ENCODE results near the gene KCNB1.

Gene KCNB1

DNA sequence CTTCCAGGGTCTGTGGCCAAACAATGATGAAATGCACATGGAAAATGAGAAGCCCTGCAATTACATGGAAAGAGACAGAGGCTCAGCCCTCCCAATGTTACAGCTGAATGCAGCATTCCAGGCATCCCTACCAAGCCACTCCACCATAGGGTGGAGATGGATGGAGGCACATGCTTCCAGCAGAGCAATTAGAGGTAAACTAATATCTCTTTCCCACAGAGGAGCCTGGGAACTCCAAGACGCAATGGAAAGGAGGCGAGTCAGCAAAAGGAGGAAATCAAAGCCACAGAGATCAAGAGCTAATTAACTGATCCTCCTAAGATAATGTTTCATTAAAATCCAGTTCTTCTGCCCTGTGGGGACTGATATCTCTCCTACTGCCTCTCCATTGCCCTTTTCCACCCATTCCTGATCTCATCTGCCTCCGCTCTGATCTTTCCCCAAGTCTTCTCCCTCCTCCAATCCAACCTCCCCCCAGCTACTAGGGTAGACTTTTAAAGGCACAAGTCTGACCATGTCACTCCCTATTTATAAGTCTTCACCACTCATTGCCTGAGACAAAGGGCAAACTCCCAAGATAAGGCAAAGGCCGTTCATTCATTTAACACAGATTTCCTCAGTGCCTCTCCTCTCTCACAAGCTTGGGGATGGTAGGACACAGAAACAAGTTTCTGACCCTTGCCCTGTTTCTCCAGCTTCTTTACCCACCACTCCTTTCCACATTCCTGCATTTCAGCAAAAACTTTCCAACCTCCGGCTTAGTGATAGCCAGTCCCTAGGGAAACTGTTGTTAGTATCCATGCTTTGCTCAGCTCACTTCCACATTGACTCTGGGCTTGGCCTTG is 14.3 kb upstream of the KCNB1 start:
- no peak for DNase-seq

DNA sequence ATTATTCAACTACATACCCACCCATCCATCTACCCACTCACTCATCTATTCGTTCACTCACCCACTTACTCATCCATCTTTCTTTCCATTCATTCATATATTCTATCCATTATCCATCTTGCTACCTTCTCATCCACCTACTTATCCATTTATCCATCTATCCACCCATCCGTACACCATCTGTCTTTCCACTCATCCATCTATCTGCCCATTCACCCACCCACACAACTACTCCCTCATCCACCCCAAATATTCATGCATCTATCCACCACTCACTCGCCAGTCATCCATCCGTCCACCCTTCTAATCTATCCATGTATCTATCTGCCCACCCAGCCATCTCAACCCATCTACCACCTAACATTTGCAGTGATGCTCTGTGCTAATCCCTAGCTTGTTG is 13.6 kb upstream of the KCNB1 start:
- no peak for DNase-seq

DNA sequence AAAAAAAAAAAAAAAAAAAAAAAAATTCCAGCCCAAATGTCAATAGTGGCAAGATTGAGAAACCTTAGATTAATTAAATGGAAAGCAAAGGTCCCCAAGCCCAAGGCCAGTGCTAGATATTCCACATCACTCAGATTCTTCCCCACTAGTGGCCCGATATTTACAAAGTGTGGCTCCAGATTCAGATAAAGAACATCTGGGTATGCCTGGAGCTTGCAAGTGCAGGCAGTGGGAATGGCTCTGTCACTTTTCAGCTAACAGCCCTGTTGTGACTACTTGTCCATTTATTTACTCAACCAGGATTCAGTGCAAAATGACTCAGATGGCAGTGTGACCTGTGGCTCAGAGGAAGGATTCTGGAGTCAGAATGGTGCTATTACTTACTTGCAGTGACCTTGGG is 8.2 kb upstream of the KCNB1 start:
- DNase-seq: no peak

DNA sequence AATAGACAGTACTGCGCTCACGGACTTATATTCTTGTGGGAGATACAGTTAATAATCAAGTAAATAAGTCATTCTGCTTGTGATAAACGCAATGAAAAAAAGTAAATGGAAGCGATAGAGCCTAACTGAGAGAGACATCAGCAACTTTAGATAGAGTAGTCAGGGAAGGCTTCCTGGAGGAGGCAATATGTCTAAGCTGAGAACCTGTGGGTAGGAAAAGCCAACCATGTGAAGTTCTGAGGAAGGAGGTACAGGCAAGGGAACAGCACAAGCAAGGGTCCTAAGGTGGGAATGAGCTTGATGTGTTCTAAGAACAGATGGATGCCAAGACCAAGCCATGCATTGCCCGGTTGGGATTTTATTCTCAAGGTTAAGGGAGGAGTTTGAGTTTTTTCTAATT is 7.2 kb upstream of the KCNB1 start:
- no peak for DNase-seq

DNA sequence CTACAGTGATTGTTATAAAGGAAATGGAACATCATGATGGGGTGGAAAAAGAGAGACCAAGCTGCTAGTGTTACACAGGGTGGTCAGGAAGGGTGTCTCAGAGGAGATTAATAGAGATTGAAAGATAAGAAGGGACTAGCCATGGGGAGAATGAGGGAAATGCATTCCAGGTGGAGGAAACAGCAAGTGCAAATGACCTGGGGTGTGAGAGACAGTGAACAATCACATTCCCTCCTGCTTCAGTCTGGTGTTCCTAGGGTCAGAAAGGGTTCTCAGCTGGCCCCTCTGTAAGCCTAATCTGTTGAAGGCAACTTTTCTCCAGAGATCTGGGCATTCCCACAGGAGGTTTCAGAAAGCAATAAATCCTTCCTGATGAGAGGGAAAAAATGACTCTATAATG is 3.6 kb upstream of the KCNB1 start:
- no peak for DNase-seq

DNA sequence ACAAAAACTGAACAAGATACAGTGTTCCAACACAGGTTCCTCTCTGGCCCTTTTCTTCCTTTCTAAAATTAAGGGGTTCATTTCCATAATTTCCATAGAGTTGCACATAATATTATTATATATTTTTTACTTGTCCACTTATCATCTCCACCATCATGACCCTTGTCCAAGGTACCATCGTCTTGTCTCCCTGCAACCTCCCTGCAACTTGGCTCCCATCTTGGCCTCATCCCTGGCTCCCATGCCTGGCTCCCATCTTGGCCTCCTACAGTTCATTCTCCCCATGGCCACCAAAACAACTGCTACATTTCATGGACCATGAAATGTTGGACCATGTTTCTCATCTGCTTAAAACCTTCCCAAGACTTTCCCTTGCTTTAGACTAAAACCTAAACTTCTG is 3.1 kb upstream of the KCNB1 start:
- DNase-seq: no peak

DNA sequence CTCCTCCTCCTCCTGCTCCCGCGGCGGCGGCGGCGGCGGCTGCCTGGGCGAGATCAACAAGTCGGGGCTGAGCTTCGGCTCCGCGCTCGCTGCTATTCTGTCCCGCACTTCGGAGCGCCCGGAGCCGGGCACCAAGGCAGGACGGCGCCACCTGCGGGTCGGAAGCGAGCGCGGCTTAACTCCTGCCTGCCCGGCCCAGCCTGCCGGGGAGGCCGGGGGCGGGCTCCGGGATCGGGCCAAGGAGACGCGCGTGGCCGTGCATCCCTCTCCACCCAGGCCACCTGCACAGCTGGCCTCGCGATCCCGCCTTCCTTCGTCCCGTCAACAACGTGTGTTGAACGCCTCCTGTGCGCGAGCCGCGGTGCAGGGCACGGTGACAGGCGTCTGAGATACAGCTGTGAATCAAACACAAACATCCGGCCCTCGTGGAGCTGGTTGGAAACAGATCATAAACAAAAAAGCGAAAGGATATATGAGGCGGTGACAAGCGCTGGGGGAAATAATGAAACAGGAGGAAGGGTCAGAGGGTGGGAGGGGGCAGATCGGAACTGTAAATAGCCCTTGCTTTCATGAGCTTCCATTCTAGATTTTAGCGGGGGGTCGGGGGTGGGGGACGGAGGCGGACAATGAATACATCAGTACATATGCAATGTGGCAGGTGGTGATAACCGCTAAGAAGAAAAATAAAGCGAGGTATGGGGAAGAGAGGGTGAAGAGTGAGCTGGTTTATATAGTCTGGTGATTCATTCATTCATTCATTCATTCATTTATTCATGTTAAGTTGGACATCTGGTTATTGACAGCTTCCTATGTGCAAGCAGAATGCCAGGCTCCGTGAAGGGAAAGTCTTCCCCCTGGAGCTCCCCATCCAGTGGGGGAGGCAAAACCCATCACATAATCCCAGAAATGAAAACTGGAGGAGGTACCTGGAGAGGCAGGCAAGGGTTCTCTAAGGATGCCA is 2.0 kb upstream of the KCNB1 start:
- peak; percentile 69 for DNase-seq

DNA sequence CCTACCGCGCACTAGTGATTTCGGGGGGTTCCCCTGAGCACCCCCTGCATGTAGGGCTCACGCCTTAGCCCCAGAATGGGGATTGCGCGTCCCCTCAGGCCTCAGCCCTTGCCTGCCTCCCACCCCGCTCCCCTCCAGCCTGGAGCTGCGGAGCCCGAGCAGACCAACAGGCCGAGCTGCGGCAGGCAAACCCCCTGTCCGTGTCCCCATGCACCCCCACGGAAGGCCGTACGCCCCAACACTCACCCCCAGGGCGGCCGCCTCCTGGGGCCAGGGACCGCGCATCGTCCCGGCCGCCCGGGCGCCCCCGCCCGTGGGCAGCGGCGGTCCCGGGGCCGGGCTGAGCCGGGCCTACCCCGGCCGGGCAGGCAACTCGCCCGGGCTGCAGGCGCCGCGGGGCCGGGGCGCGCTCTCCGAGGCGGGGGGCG is 1.2 kb upstream of the KCNB1 start:
- no peak for DNase-seq

DNA sequence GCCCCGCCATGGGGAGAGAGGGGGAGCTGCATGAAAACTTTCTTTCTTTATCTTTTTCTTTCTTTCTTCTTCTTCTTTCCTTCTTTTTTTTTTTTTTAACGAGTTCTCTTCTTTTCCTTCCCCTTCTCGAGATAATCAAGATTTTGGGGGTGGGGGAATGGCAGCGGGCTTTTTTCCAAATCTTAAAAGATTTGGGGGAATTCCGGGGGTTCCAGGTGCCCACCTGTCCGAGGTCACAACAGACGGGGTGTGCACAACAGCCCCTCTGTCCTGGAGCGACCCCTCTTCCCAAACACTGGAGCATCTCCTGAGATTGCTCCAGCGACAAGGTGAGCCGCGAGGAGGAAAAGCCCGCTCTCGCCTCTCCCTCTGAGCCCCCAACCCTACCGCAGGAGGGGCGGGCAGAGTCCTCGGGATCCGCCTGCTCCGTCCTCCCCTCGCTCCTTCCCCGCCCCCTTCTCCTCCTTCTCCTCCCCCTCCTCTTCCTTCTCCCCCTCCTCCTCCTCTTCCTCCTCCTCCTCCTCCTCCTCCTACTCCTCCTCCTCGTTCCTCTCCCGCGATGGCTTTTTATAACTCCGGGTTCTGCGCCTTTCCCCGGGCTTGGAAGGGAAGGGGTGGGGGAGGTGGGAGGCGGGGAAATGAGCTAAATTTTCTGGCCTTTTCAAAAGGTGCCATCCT is 689 bp upstream of the KCNB1 start:
- no peak for DNase-seq

DNA sequence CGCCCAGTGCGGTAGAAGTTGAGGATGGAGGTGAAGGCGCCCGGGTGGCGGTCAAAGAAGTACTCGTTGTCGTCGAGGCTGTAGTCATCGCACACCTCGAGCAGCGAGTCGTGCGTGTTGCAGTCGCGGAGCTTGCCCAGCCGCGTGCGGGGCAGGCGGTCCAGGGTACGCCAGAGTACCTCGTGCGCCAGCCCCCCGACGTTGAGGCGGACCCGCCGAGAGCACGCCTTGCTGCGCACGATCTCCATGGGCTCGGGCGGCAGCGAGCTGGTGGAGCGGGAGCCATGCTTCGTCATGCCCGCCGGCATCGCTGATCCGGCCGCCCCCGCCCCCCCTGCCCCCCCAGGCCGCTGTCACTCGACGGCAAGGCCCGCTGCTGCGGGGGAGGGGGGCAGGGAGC is 295 bp downstream of the KCNB1 start:
- no peak for DNase-seq

DNA sequence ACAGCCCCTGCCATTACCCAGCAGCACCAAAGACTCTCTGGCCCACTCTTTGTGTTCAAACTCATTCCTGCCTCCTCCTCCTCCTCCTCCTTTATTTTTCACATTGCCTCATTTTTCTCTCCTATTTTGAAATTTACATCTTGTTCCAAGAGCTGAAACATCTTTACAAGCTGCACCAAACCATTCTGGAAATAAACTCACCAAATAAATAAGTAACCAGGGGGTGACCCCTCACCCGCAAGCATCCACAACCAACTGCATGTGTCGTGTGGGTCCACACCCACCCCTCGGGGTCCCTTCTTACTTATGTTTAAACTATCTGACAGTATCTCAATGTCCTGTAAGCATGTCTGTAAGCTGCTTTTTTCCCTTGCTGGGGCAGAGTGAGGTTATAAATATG is 1.4 kb downstream of the KCNB1 start:
- no peak for DNase-seq

DNA sequence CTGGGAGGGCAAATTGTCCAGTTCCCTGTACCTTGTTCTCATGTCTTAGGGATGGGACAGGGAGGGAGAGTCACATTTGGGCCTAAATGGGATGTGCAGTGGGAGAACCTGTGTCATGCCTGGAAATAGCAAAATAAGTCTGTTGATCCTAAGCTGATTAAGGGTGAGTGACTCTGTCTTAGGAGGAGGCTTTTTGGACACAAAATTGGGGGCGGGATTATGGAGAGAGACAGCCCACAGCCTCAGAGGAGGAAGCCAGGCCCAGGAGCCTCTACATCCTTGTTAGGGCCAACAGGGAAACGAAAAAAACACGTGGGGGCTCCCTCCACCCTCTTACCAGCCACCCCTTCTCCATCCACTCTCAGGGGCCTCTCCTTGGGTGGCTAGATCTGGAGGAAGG is 2.2 kb downstream of the KCNB1 start:
- DNase-seq: no peak

DNA sequence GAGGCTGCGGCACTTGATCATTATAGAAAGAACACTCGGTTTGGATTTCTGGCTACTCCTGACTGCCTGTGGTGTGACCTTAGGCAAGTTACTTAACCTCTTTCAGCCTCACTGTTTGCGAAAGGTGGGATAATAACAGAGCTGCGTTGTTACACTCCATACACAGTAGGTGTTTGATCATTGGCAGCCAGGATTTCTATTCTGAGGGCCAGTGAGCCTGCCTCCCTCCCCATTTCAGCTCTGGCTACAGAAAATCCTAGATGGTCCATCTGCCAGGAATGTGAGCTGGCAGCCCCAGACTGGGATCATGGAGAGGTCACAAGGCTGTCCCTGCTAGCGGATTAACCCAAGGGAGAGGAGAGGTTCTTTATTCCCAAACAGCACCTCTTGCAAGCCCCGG is 2.7 kb downstream of the KCNB1 start:
- DNase-seq: no peak

DNA sequence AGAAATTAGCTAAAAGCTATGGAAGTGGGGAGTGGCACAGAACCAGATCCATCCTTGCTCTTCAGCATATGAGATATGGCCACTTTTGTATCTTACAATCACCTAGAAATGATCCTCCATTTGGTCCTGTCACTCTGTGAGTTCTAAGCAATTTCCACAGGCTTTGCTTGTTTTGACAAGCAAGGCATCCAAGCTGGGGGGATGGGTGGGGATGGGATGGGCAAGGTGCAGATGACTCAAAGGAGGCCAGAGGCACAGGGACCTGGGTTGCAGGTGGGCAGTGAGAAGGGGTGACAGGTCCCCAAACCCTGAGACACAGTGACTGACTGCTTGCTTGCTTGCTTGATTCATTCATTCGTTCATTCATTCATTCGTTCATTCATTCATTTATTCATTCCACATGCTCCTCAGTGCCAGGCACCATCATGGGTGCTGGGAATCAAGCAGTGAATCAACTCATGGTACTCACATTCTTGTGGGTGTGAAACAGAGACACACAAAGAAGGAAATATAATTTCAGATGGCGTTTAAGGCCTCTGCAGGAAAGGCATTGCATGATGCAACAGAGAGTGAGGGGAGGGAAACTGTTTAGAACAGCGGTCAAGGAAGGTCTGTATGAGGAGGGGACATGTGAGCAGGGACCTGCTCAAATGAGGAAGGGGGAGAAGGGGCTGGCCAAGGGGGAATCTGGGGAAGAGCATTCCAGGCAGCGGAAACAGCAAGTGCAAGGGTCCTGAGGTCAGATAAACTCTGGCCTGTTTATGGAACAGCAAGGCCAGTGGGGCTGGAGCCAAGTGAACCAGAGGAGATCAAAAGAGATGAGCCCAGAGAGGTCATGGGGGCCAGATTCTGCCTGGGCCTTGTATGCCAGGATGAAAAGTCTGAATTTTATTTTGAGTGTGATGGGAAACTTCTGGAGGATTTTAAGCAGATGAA is 3.4 kb downstream of the KCNB1 start:
- no peak for DNase-seq

DNA sequence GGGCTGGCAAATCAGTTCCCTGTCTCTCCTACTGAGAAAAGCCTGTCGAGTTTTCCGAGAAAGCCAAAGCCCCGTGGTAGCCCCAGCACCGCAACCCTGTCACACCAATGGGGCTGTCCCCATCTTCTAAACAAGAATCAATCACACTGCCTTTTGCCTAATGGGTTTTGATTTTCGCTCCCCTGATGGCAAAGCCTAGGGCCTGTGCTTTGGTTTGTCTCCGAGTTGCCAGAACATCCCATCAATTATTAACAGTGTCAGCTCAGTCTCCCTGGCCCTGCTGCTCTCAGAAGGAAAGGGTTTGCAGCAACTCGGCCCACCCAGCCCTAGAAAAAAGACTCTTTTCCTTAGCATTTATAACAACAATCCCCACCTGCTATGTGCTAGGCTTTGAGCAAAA is 4.2 kb downstream of the KCNB1 start:
- no peak for DNase-seq

DNA sequence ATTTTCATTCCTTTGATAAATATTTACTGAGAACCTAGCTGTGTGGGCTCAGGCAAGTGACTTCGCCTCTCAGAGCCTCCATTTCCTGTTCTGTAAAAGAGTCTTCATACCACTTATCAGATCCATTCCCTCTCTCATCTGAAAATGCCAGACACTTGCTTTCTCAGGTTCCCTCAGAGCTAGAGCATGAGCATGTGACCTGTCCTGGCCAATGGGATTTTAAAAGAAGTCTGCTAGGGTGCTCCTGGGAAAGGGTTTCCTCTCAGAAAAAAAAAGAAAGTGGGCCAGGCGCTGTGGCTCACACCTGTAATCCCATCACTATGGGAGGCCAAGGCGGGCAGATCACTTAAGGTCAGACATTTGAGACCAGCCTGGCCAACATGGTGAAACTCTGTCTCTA is 5.3 kb downstream of the KCNB1 start:
- DNase-seq: no peak

DNA sequence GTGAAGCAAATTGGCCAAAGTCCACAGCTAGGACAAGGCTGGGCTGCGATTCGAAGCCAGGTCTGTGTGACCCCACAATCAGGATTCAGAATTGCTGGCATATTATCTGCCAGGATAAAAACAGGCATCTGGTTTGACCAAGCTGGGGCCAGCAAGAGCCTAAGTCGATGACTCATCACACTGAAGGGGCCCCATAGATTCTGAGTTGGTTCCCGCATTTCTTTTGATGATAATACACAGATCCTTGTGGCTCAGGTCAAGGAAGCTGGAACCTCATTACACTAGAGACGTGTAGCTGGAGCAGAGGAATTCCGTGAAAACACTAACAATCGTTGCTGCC is 6.5 kb downstream of the KCNB1 start:
- DNase-seq: no peak

DNA sequence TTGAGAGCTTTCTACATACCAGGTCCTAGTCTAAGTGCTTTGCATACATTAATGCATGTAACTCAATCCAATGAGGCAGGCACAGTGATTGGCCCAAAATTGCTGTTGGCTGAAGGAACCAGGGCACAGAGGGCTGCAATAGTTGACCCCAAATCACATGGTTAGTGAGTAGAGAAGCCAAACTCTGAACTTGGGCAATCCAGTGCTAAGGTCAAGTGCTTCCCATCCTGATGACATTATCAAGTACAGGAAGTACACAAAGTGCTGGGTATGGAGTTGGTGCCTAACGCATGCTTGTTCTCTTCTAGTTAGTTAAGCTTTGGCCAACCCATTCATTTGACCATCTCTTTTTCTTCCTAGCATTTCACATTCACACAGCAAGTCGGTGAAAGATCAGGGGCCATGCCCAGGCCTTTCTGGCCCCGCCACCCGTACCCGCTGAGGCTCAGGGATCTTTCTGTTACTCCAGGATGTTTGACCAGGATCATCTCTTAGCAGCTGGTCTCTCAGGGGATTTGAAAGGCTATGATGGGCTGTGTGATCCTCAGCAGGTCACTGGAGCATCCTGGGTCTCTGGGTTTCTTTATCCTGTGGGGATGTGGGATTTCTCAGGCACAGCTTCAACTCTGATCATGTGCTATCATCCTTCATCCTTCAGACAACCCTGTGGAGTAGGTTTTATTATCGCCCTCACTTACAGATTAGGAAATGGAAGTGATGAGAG is 7.0 kb downstream of the KCNB1 start:
- no peak for DNase-seq

DNA sequence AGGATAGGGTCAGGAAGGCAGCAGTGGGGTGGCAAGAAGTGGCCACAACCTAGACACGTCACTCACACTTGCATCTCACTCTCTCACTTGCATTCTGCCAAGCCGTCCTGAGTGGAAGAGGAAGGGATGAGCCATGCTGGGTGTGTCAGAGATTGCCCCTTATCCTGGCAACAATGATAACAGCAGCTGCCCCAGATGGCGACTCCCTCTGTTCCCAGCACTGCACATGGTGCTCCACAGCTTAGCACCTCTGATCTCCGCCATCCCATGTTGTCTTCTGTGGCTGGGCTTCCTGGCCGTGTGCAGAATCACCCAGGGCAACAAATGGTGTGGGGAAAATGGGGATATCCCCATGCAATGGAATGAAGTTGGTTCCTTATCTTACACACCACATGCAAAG is 11.1 kb downstream of the KCNB1 start:
- DNase-seq: peak; percentile 38

DNA sequence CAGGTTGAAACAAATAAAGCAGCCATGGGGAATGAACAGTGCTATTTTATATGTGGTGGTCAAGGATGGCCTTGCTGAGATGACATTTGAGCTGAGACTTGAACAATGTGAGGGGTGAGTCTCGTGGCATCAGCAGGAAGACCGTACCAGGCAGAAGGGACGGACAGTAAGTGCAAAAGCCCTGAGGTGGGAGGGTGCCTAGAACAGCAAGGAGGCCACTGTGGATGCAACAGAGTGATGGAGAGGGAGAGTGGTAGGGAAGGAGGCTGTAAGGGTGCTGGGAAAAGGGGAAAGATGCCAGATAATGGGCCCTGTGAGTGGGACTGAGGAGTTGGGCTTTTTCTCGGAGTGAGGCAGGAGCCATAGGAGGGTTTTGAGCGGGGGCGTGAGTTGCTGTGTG is 11.5 kb downstream of the KCNB1 start:
- DNase-seq: no peak

DNA sequence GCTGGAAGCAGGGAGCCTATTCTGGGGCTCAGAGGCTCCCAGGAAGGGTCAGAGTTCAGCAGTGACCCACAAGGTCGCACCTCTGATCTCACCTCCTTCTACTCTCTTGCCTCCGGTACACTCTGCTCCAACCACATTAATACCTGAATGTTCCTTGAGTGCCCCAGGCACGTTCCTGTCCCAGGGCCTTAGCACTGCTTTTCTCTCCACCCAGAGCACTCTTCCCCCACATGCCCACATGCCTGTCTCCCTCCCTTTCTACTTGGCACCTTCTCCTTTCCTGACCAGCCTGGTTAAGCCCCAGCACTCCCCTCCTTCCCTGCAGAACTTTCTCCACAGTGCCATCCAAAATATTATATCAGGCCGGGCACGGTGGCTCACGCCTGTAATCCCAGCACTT is 13.4 kb downstream of the KCNB1 start:
- no peak for DNase-seq

DNA sequence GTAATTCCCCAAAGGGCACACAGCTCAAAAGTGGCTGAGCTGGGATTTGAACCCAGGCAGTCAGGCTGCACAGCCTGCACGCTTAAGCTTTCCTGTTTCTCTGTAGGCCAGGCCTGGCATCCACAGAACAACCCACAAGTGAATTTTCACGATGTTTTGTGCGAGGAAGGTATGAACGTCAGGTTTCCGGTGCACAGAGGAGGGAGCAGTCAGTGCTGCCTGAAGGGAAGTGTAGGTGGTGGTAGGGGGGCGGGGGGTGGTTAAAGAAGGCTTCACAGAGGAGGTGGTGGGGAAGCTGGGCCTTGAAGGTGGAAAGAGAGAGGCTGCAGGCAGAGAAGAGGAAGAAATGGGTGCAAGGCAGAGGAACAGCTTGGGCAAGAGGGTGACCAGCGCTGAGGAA is 14.1 kb downstream of the KCNB1 start:
- DNase-seq: no peak
